Glomerular visceral epithelial cell (primary cell): ENCODE data around the gene NYAP1.
"Not testable (repeated sequence)": the region's sequence is repeated elsewhere in the genome, so short reads cannot be mapped to it uniquely, and the experiment has no call there.

ENCODE experiments used
- DNase-seq: peaks from one replicate; pipeline ENCODE4 v3.0.0-alpha.2; 2016; ENCODE audit errors: extremely low spot score

The NYAP1 gene

GRCh38 chr7:100513212-100513810 lies 29.6 kb downstream of the NYAP1 start:
- DNase-seq: no peak

DNA sequence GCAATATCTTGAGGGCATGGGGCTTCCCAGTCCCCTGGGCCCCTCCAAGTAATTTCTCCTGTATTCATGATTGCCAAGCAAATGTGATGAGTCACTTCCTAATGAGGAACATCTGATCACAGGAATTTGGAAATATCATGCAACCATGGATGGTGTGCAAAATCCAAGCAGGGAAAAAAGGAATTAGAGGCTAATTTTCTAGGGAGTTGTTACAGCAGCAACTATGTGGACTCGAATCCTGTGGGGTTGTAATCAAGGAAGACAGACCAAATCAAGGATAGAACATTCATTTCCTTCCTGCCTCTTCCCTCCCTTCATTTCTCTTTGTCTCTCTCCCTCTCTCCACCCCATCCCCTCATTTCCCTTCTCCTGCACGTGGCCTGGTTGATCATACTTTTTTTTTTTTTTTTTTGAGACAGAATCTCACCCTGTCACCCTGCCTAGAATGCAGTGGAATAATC lies 31.4 kb downstream of the NYAP1 start:
- no peak for DNase-seq

DNA sequence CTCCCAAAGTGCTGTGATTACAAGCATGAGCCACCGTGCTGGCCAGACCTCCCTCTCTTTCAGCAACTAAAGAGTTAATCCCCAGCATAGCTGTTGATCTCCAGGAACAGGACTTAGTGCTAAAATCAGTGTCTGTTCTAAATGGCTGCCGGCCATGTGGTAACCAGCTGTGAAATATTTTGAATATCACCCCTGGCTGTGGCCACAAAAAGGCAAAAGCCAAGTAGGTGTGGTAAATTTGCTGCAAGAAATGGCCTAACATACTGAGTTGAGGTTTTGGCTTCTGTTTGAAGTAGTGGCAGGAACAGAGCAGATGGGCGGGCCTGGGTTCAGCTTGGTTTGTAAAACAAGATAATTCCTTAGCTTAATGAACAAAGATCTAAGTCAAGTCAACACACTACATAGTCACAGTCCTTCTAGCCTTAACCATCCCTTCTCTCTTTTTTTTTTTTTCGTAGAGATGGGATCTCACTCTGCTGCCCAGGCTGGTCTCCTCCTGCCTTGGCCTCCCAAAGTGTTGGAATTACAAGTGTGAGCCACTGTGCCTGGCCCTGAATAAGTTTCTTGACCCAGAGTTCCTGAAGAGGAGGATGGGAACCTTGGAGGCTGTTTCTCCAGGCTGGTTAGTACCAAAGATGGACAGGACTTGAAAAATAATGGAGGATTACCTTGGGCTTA lies 32.5 kb downstream of the NYAP1 start:
- peak; percentile 83 for DNase-seq

DNA sequence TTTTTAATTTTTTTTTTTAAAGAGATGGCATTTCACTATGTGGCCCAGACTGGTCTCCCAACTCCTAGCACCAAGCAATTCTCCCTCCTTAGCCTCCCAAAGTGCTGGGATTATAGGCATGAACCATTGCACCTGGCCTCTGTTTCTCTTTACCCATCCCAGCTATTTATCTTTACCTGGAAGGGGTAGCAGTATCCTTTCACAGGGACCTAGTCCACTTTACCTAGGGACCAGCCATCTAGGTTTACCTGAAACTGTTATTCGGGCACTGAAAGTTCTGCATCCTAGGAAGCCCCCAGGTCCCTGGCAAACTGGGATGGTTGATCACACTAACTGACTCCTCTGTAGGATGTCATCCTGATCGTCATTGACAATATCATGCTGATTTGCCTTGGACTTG lies 33.6 kb downstream of the NYAP1 start:
- no peak for DNase-seq

GRCh38 chr7:100519580-100519979 lies 35.9 kb downstream of the NYAP1 start:
- no peak for DNase-seq

DNA sequence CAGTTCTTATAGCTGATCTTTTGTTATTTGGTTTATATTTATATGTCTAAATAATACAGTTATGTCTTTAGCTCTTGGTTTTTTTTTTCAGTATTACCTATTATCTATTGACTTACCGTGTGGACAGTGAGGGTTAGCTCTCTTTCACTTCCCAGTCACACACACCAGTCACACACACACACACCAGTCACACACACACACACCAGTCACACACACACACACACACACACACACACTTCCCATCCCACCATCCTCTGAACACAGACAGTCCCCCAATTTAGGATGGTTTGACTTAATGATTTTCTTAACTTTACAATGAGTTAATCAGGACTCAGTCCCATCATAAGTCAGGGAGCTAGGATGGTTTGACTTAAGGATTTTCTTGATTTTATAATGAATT lies 36.4 kb downstream of the NYAP1 start:
- DNase-seq: no peak

GRCh38 chr7:100521076-100521475 lies 37.3 kb downstream of the NYAP1 start:
- DNase-seq: no peak

DNA sequence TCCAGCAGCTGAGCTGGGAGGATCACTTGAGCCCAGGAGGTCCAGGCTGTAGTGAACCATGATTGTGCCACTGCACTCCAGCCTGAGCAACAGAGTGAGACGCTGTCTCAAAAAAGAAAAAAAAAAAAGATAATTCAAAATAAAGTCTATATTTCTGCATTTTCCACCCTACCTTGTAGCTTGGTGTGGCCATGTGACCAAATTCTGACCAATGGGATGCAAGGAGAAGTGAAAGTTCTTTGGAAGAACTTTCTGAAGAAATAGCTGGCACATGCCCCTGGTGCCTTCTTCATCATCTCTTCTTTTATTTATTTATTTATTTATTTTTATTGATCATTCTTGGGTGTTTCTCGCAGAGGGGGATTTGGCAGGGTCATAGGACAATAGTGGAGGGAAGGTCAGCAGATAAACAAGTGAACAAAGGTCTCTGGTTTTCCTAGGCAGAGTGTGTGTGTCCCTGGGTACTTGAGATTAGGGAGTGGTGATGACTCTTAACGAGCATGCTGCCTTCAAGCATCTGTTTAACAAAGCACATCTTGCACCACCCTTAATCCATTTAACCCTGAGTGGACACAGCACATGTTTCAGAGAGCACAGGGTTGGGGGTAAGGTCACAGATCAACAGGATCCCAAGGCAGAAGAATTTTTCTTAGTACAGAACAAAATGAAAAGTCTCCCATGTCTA lies 38.3 kb downstream of the NYAP1 start:
- not testable (repeated sequence) for DNase-seq

DNA sequence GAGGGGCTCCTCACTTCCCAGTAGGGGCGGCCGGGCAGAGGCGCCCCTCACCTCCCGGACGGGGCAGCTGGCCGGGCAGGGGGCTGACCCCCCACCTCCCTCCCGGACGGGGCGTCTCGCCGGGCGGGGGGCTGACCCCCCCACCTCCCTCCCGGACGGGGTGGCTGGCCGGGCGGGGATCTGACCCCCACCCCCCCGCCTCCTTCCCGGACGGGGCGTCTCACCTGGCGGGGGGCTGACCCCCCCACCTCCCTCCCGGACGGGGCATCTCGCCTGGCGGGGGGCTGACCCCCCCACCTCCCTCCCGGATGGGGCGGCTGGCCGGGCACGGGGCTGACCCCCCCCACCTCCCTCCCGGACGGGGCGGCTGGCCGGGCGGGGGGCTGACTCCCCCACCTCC lies 39.5 kb downstream of the NYAP1 start:
- not testable (repeated sequence) for DNase-seq

- DNase-seq: not testable (repeated sequence)
Measured at GRCh38 chr7:100528108-100528866, 44.6 kb downstream of the NYAP1 start.

DNA sequence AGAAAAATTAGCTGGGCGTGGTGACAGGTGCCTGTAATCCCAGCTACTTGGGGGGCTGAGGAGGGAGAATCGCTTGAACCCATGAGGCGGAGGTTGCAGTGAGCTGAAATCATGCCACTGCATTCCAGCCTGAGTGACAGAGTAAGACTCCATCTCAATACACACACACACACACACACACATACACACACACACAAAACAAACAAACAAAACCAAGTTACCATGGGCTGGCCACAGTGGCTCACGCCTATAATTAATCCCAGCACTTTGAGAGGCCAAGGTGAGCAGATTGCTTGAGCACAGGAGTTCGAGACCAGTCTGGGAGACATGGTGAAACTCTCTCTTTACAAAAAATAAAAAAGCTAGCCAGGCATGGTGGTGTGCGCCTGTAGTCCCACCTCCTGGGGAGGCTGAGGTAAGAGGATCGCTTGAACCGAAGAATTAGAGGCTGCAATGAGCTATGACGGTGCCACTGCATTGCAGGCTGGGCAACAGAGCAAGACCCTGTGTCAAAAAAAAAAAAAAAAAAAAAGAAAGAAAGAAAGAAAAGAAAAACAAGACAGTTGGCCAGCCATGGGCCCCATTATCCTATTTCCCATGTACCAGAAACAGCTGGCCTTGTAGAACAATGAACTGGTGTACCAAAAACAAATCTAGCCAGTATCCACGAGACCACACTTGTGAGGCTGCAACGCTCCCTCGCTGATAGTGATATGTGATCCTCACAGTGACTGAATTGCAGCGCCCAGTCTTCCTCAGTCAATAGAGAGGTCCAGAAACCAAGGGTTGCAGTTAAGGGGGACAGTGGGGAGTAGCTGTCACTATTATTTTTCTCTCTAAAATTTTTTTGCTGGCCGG lies 48.7 kb downstream of the NYAP1 start:
- no peak for DNase-seq

- not testable (repeated sequence) for DNase-seq
Measured at GRCh38 chr7:100535982-100536381, 52.3 kb downstream of the NYAP1 start.

GRCh38 chr7:100536695-100537094 lies 53.0 kb downstream of the NYAP1 start:
- not testable (repeated sequence) for DNase-seq

DNA sequence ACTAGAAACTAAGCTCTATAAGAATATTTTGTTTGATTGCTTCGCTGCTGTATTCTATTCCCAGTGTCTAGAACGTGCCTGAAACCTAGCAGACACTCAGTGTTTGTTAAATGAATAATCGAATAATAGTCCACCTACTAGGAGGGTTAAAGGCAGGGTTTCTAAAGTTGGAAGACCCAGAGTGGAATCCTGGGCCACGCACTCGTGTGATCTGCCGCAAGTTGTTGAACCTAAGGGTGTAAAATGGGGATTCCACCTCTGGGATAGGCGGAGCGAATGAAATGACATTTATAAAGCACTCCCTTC lies 54.6 kb downstream of the NYAP1 start:
- DNase-seq: no peak

GRCh38 chr7:100538654-100539435 lies 55.1 kb downstream of the NYAP1 start, which contains the start of gene AGFG2:
AGFG2 (plus strand) TSS chr7:100539203; CDS start chr7:100539347, 144 bp downstream.
- peak; percentile 100 for DNase-seq

- DNase-seq: no peak
Measured at GRCh38 chr7:100539436-100540006, 55.8 kb downstream of the NYAP1 start.

DNA sequence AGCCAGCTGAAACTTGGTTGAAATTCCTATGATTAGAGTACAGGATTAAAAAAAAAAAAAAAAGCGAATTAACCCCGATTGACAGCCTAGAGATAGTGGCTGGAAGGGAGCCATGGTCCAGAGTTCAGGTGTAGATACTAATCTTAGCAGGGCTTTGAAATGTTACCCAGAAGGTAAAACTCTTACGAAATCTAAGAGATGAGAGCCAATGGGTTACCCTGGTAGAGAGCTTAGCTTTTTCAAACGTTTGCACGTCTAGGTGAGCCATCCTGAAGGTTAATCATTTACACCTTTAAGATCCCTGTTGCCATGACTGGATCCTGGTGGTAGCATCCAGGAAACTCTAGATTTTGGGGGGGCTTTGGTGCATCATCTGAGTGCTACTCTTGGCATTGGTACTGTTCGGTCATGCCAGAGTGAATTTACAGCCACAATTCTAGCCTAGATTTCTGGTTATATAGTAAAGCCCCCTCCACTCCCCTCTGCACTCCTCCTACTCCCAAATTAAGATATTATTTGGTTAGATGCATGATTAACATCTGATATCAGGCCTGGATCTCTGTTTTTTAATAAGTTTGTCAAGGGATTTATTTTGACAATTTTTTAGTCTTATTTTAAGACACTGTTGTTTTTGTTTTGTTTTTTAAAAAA lies 56.5 kb downstream of the NYAP1 start:
- peak; percentile 22 for DNase-seq

DNA sequence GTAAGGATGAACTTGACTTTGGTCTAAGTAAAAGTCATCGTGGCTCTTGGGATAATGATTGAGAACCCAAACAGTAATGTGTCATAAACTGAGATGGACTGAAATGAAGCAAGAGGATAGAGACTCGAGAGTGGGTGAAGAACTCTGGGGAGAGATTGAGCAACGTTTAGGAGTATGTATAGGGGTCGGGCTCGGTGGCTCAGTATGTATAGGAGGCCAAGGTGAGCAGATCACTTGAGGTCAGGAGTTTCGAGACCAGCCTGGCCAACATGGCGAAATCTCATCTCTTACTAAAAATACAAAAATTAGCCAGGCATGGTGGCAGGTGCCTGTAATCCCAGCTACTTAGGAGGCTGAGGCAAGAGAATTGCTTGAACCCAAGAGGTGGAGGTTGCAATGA lies 57.6 kb downstream of the NYAP1 start:
- not testable (repeated sequence) for DNase-seq

DNA sequence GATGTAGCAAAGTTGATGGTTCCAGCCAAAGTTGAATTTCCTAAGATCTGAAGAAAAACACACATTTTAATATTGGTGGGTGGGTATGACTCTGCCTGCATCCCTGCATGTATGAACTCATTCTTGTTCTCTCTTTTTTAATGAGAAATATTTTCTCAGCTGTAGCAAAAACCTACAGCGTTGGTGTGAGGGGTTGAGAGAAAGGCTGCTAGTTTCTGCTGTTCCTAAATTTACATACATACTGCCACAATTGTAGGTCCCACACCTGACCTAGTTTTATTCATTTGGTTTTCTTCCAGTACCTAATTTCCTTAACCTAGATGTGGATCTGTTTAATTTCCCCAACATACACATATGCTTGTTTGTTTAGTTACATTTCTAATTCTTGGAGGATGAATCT lies 59.9 kb downstream of the NYAP1 start:
- no peak for DNase-seq

DNA sequence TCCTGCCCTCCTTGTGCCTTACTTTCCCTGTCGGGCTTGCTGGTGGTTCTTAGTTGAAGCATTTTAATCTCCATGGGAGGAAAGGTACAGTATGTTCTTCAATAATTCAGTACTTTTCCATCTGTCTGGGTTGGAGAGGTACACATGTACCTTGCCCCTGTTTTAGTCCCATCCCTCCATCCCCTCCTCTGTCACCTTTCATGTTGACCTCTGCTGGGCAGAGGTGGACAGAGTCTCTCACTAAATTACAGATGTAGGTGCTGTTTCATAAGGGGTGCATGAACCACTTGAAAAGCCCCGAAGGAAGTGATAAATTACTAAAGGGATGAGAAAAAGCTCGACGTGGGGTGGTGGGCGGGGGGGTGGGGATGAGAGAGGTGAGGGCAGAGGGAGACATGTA lies 60.7 kb downstream of the NYAP1 start:
- DNase-seq: no peak
